Sigmoid colon (tissue), 7 donors: ENCODE measurements around the gene FAM43B. TPM values are rescaled to one million over a fixed set of nuclear protein-coding genes. Genes with fewer than 3 reads are reported as not detected.

Experiments used
- DNase-seq: peaks from one replicate; pipeline ENCODE4 v3.0.0-alpha.2; 2019
- H3K27ac ChIP-seq, 4 donors: fragments of 200-600 bp; sonication (generic); one replicate each; pipeline ENCODE4 v1.5.1; 2016 to 2019; ENCODE audit warnings: mild to moderate bottlenecking in 1 of 4
- H3K27me3 ChIP-seq, 3 donors: fragments of 200-600 bp; sonication (generic); one replicate each; pipeline ENCODE4 v1.5.1; 2019; ENCODE audit warnings: mild to moderate bottlenecking in 1 of 3
- H3K36me3 ChIP-seq, 4 donors: fragments of 200-600 bp; sonication (generic); one replicate each; pipeline ENCODE4 v1.5.1; 2016 to 2019
- H3K4me1 ChIP-seq, 4 donors: fragments of 200-600 bp; sonication (generic); one replicate each; pipeline ENCODE4 v1.5.1; 2017 to 2019
- H3K4me3 ChIP-seq, 4 donors: fragments of 200-600 bp; sonication (generic); one replicate each; pipeline ENCODE4 v1.5.1; 2017 to 2019; ENCODE audit warnings: mild to moderate bottlenecking in 2 of 4, moderate library complexity in 1 of 4
- H3K9me3 ChIP-seq, 4 donors: fragments of 200-600 bp in 3 of 4; sonication (generic) in 3 of 4; one replicate each; pipeline versions ENCODE4 v1.5.1 to v1.6.1; 2013 to 2019
- CTCF ChIP-seq, 4 experiments: fragments of 450-650 bp in 3 of 4; fragments of 200-600 bp in 1 of 4; IDR thresholded peaks; one replicate each; pipeline ENCODE4 v1.5.1; 2016 to 2019; ENCODE audit warnings: antibody characterized with exemption in 4 of 4, mild to moderate bottlenecking in 3 of 4, moderate library complexity in 2 of 4
- EP300 ChIP-seq, 4 donors: sonication (generic); formaldehyde crosslinking; IDR thresholded peaks; one replicate each; pipeline ENCODE4 v1.6.1; 2017; ENCODE audit warnings: antibody characterized with exemption in 4 of 4
- POLR2A ChIP-seq, 2 donors: fragments of 450-650 bp; IDR thresholded peaks; one replicate each; pipeline ENCODE4 v1.6.1; 2016; ENCODE audit warnings: antibody characterized with exemption in 2 of 2, mild to moderate bottlenecking in 2 of 2, moderate library complexity in 2 of 2
- POLR2AphosphoS5 ChIP-seq, 4 donors: sonication (generic); formaldehyde crosslinking; IDR thresholded peaks; one replicate each; pipeline ENCODE4 v1.6.1; 2017; ENCODE audit warnings: antibody characterized with exemption in 4 of 4
- WGBS, 2 donors: extraction: QIAGEN DNeasy Blood & Tissue Kit; methylation state at CpG; one replicate each; pipeline ENCODE4 v1.1.7; 2013; 5-methylcytosine and 5-hydroxymethylcytosine counted together
- intact Hi-C: fragments of 100-400 bp; cut with DNase I; formaldehyde crosslinking; loops from one replicate; pipeline ENCODE4 v1.15.1; 2023
- polyA plus RNA-seq, 3 donors: library from polyadenylated mRNA; stranded (reverse); fragments of 200-250 nt; gene quantifications; one replicate each; pipeline ENCODE4 v1.2.3, GENCODE V29; 2013
- total RNA-seq, 4 donors: library from RNA; depleted of rRNA; stranded (reverse); fragments of >200 nt; gene quantifications; one replicate each; pipeline ENCODE4 v1.1.0, GENCODE V29; 2016
- donor health status: healthy with polysubstance abuse.
- donor health status: Bipolar disorder and iron deficiency.
- donor health status: healthy.

The FAM43B gene
- total and polyA plus RNA-seq, 7 donors, result 0.23 to 1.7 (median 1.1) TPM; not detected in 1

GRCh38 chr1:20573987-20574386, 21.6 kb downstream of the FAM43B start:
- WGBS, 2 donors, result 68 to 72% methylated on average over 1 of the region's 1 CpG
- no peaks in the 10 kb centered on the region for H3K36me3 ChIP-seq
- intact Hi-C loops, result no loop called here
- H3K4me3 ChIP-seq, result no peak overlapping the region
- peaks cover 0 to 7% (median 0%) of the 10 kb centered on the region in 3 donors for H3K27me3 ChIP-seq
- DNase-seq, result no peak
- H3K9me3 ChIP-seq, result peaks cover 0 to 5% (median 2%) of the 10 kb centered on the region in 4 donors
- H3K4me1 ChIP-seq, result no peaks in the 10 kb centered on the region
- no peak overlapping the region for H3K27ac ChIP-seq
- TF ChIP-seq CTCF (IDR thresholded peaks at IDR 0.05), result no peak
- no peak for TF ChIP-seq POLR2A (IDR thresholded peaks at IDR 0.05)
- TF ChIP-seq EP300 (IDR thresholded peaks at IDR 0.05), result no peak
- TF ChIP-seq POLR2AphosphoS5 (IDR thresholded peaks at IDR 0.05), result no peak

GRCh38 chr1:20574686-20575540, 22.5 kb downstream of the FAM43B start:
- TF ChIP-seq POLR2A (IDR thresholded peaks at IDR 0.05) (no peak), CTCF (IDR thresholded peaks at IDR 0.05) (peak in 3 of 4 experiments; percentile 20 to 32 (median 31))
- H3K4me3 ChIP-seq, result no peak overlapping the region
- intact Hi-C loops, result no loop called here
- no peak overlapping the region for H3K27ac ChIP-seq
- peaks cover 0 to 7% (median 0%) of the 10 kb centered on the region in 3 donors for H3K27me3 ChIP-seq
- no peaks in the 10 kb centered on the region for H3K36me3 ChIP-seq
- 22 to 26% methylated on average over 18 of the region's 18 CpGs for WGBS, 2 donors
- no peaks in the 10 kb centered on the region for H3K4me1 ChIP-seq
- DNase-seq, result peak; percentile 82
- H3K9me3 ChIP-seq, result peaks cover 0 to 5% (median 2%) of the 10 kb centered on the region in 4 donors

- no peak overlapping the region for H3K4me3 ChIP-seq
- DNase-seq, result no peak
- peaks cover 0 to 5% (median 2%) of the 10 kb centered on the region in 4 donors for H3K9me3 ChIP-seq
- no peak for TF ChIP-seq POLR2A (IDR thresholded peaks at IDR 0.05)
- TF ChIP-seq EP300 (IDR thresholded peaks at IDR 0.05), result no peak
- TF ChIP-seq POLR2AphosphoS5 (IDR thresholded peaks at IDR 0.05), result no peak
- TF ChIP-seq CTCF (IDR thresholded peaks at IDR 0.05), result peak in 1 of 4 experiments; percentile 2
- H3K36me3 ChIP-seq, result no peaks in the 10 kb centered on the region
- WGBS, 2 donors, result 68 to 69% methylated on average over 10 of the region's 10 CpGs
- peaks cover 0 to 7% (median 0%) of the 10 kb centered on the region in 3 donors for H3K27me3 ChIP-seq
- no peaks in the 10 kb centered on the region for H3K4me1 ChIP-seq
- H3K27ac ChIP-seq, result no peak overlapping the region
- intact Hi-C loops, result no loop called here
Measured at GRCh38 chr1:20575541-20576336, 23.4 kb downstream of the FAM43B start.

- Histone ChIP-seq H3K27ac (no peak overlapping the region), H3K4me3 (no peak overlapping the region), H3K36me3 (no peaks in the 10 kb centered on the region), H3K4me1 (no peaks in the 10 kb centered on the region), H3K9me3 (no peaks in the 10 kb centered on the region), H3K27me3 (peaks cover 0 to 7% (median 0%) of the 10 kb centered on the region in 3 donors)
- intact Hi-C loops, result no loop called here
- DNase-seq, result no peak
- TF ChIP-seq POLR2A (IDR thresholded peaks at IDR 0.05), result no peak
- TF ChIP-seq EP300 (IDR thresholded peaks at IDR 0.05), result no peak
- TF ChIP-seq CTCF (IDR thresholded peaks at IDR 0.05), result no peak
- TF ChIP-seq POLR2AphosphoS5 (IDR thresholded peaks at IDR 0.05), result no peak
- WGBS, 2 donors, result 91 to 93% methylated on average over 3 of the region's 3 CpGs
Measured at GRCh38 chr1:20578062-20578461, 25.7 kb downstream of the FAM43B start.
